Measurements from ENCODE around the gene DDX52. TPM values are rescaled to one million over a fixed set of nuclear protein-coding genes. Genes with fewer than 3 reads are reported as not detected.

Gene DDX52
- total and polyA plus RNA-seq, 9 of the 15 experiments (the other 6 are each of a cell fraction or from before 2014, with no cell fraction given), result 19.1 to 50.5 (median 34.8) TPM

- Histone ChIP-seq H3K9ac (ENCODE audit: insufficient read depth in 1 of 2, low read depth in 2 of 2, low read length in 2 of 2) (no peak overlapping the region), H3K27me3 (ENCODE audit: control insufficient read depth in 2 of 2, insufficient read depth in 2 of 2, low read length in 2 of 2) (peaks cover 31 to 40% of the 10 kb centered on the region in 2 experiments), H3K27ac (ENCODE audit: extremely low read depth, low read depth, low read length) (no peak overlapping the region), H2AFZ (ENCODE audit: low read depth, low read length) (no peak overlapping the region), H3K4me1 (replicated peaks in 1 of 2; ENCODE audit: control insufficient read depth in 2 of 2, insufficient read depth in 2 of 2, low read length in 2 of 2) (no peaks in the 10 kb centered on the region), H3K9me3 (replicated peaks; ENCODE audit: control insufficient read depth, insufficient read depth, low read depth, low read length) (no peaks in the 10 kb centered on the region), H3K79me2 (ENCODE audit: control insufficient read depth, insufficient read depth, low read length) (no peaks in the 10 kb centered on the region), H3K4me2 (ENCODE audit: insufficient read depth, low read length) (no peak overlapping the region), H3K4me3 (no peak overlapping the region), H3K9me1 (ENCODE audit: control insufficient read depth, insufficient read depth, low read length) (no peaks in the 10 kb centered on the region), H3K36me3 (ENCODE audit: control insufficient read depth, insufficient read depth, low read length) (no peaks in the 10 kb centered on the region), H4K20me1 (replicated peaks; ENCODE audit: control insufficient read depth, insufficient read depth, low read length) (no peaks in the 10 kb centered on the region)
- intact Hi-C loops (cut with micrococcal nuclease), result no loop called here
- 0% methylated on average over 3 of the region's 3 CpGs for WGBS (ENCODE audit: insufficient coverage, low coverage, missing lambda C conversion rate)
- FAIRE-seq (no peak), DNase-seq (ENCODE audit: extremely low read depth in 1 of 4, low spot score in 3 of 4) (no peak), ATAC-seq (no peak)
- no peak for TF ChIP-seq KDM2B (CRISPR knock-in tag; IDR thresholded peaks at IDR 0.05)
- TF ChIP-seq PRDM10 (IDR thresholded peaks at IDR 0.05; ENCODE audit: partially characterized antibody), result peak; percentile 3
- CTCF ChIA-PET (ENCODE audit: low intra/inter-chr PET ratio), result no interaction called here
- in situ Hi-C loops (cut with MboI), result no loop called here
- BruUV-seq (replicated peaks), result no TSS peak
- POLR2A ChIA-PET, result no interaction called here
These were observed 29.4 kb upstream of the DDX52 start for GRCh38 chr17:37672548-37673078.

All from K562 (cell line).